Measurements from ENCODE around the gene TRIM64.
"Not testable (repeated sequence)": the region's sequence is repeated elsewhere in the genome, so short reads cannot be mapped to it uniquely, and the experiment has no call there.

TRIM64 gene

GRCh38 chr11:89965737-89966136, at the start of gene TRIM64:
TSS of gene TRIM64 (plus strand) at chr11:89966037. CDS start at chr11:89968504, 2,467 bp downstream.
- H3K36me3 ChIP-seq (ENCODE audit: insufficient read depth); H4K20me1 ChIP-seq (ENCODE audit: insufficient read depth); H3K9ac ChIP-seq; H2AFZ ChIP-seq (ENCODE audit: low read depth); H3K4me1 ChIP-seq (ENCODE audit: low read depth, poor library complexity, severe bottlenecking); H3K27ac ChIP-seq; H3K4me2 ChIP-seq; H3K4me3 ChIP-seq (IDR thresholded peaks at IDR 0.05; ENCODE audit: insufficient read depth, low read depth, low read length); H3K79me2 ChIP-seq (ENCODE audit: insufficient read depth, low read depth); H3K27me3 ChIP-seq (ENCODE audit: insufficient read depth, low read depth): not testable (repeated sequence)

GRCh38 chr11:89922195-89922660, 43.6 kb upstream of the TRIM64 start, which contains the start of gene TRIM49D1:
TSS of gene TRIM49D1 (minus strand) at chr11:89922245. CDS start at chr11:89917710, 4,535 bp downstream.
- Histone ChIP-seq H3K4me2 (no peak within 1 kb of the TSS), H2AFZ (ENCODE audit: low read depth) (no peak within 1 kb of the TSS), H4K20me1 (ENCODE audit: insufficient read depth) (no peaks in the 10 kb centered on the region), H3K4me1 (ENCODE audit: low read depth, poor library complexity, severe bottlenecking) (no peaks in the 10 kb centered on the region), H3K9ac (no peak within 1 kb of the TSS), H3K27me3 (ENCODE audit: insufficient read depth, low read depth) (no peaks in the 10 kb centered on the region), H3K4me3 (IDR thresholded peaks at IDR 0.05; ENCODE audit: insufficient read depth, low read depth, low read length) (no peak within 1 kb of the TSS), H3K79me2 (ENCODE audit: insufficient read depth, low read depth) (no peaks in the 10 kb centered on the region), H3K27ac (no peak within 1 kb of the TSS), H3K36me3 (ENCODE audit: insufficient read depth) (no peaks in the 10 kb centered on the region)
- no peak for TF ChIP-seq CTCF (conservative IDR thresholded peaks at IDR 0.05; ENCODE audit: low read depth, low read length)

GRCh38 chr11:89923764-89924163, 42.1 kb upstream of the TRIM64 start, which contains the start of gene TRIM49D2:
TSS of gene TRIM49D2 (plus strand) at chr11:89924064. CDS start at chr11:89926762, 2,698 bp downstream.
- H2AFZ ChIP-seq (ENCODE audit: low read depth); H4K20me1 ChIP-seq (ENCODE audit: insufficient read depth); H3K4me3 ChIP-seq (IDR thresholded peaks at IDR 0.05; ENCODE audit: insufficient read depth, low read depth, low read length); H3K9ac ChIP-seq; H3K4me2 ChIP-seq; H3K27ac ChIP-seq; H3K4me1 ChIP-seq (ENCODE audit: low read depth, poor library complexity, severe bottlenecking); H3K27me3 ChIP-seq (ENCODE audit: insufficient read depth, low read depth); H3K79me2 ChIP-seq (ENCODE audit: insufficient read depth, low read depth); H3K36me3 ChIP-seq (ENCODE audit: insufficient read depth): not testable (repeated sequence)

- not testable (repeated sequence) for H3K27ac ChIP-seq; H3K79me2 ChIP-seq (ENCODE audit: insufficient read depth, low read depth); H3K9ac ChIP-seq; H2AFZ ChIP-seq (ENCODE audit: low read depth); H3K4me1 ChIP-seq (ENCODE audit: low read depth, poor library complexity, severe bottlenecking); H4K20me1 ChIP-seq (ENCODE audit: insufficient read depth); H3K4me2 ChIP-seq; H3K27me3 ChIP-seq (ENCODE audit: insufficient read depth, low read depth); H3K36me3 ChIP-seq (ENCODE audit: insufficient read depth); H3K4me3 ChIP-seq (IDR thresholded peaks at IDR 0.05; ENCODE audit: insufficient read depth, low read depth, low read length)
Observed at GRCh38 chr11:89960833-89961232, 5.0 kb upstream of the TRIM64 start.

Data from KMS-11 (cell line).